Astrocyte (in vitro differentiated cells and primary cell): ENCODE measurements around the gene FRY.

Experiments
- CTCF ChIP-seq: IDR thresholded peaks from 2 replicates; pipeline ENCODE4 v1.5.1; 2011; ENCODE audit warnings: low read depth, mild to moderate bottlenecking, inconsistent platforms, low read length, moderate library complexity; ENCODE audit not compliant: insufficient read depth
- EZH2 ChIP-seq: IDR thresholded peaks from 2 replicates; pipeline ENCODE4 v1.6.1; 2012; ENCODE audit warnings: mild to moderate bottlenecking, low read length, inconsistent platforms; ENCODE audit not compliant: insufficient read depth

GRCh38 chr13:32056316-32056715 is 24.7 kb downstream of the FRY start:
- TF ChIP-seq CTCF (no peak), EZH2 (no peak)
